GM21526 (cell line): ENCODE measurements around the gene ZNF496.

Source experiments
- ATAC-seq: cut with Tn5 transposase; IDR thresholded peaks from one replicate; pipeline ENCODE4 v1.9.1; 2021; ENCODE audit warnings: moderate library complexity; ENCODE audit not compliant: unreplicated experiment, low FRiP score

The ZNF496 gene

GRCh38 chr1:247331172-247331524, 519 bp downstream of the ZNF496 start:
- ATAC-seq: peak; percentile 64

DNA sequence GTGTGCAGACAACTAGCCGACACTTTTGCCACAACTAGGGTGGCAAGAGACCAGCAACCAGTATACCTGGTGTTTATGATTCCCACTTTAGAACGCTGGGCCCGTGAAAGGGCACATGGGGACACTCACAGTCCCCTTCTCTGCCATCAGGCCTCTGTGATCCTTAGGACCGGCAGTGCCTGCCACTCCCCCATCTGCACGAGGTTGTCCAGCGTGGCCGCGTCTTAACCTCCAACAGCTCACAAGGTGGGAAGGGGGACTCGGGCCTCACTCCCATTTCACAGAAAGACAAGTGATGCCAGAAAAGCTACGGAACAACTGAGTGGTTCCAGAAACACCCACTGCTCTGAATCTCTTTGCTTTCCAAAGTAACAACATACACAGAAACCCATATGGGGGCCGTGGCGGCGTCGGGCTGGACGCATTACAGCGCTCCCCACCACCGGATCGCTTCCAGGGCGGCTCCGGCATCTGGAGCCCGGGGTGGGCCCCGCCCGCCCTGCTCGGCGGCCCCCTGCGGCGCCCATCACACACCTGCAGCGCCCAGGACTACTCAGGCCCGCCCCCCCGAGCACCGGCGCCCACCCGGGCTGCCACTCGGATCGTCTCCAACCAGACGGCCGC, 1.0 kb downstream of the ZNF496 start:
- peak; percentile 30 for ATAC-seq

DNA sequence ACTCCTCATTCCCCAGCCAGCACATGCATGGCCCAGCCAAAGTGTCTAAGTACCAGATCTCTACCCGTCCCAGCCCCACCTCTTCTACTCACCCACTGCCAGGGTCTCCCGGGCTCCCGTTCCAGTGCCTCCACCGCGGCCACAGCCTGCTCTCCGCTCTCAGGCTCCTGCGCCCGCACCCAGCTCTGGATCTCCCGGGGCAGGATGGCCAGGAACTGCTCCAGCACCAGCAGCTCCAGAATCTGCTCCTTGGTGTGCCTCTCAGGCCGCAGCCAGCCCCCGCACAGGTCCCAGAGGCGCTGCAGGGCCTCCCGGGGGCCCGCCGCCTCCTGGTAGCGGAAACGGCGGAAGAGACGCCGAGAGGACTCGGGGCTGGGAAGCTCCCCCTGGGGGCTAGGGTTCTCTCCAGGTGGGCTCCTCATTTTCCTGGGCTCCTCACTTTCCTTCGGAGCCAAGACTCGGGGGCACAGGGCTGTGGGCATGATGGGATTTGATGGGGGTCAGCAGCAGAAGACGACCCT, 2.5 kb downstream of the ZNF496 start:
- no peak for ATAC-seq

- ATAC-seq: no peak
Measured at GRCh38 chr1:247328311-247328710, 3.4 kb downstream of the ZNF496 start.

DNA sequence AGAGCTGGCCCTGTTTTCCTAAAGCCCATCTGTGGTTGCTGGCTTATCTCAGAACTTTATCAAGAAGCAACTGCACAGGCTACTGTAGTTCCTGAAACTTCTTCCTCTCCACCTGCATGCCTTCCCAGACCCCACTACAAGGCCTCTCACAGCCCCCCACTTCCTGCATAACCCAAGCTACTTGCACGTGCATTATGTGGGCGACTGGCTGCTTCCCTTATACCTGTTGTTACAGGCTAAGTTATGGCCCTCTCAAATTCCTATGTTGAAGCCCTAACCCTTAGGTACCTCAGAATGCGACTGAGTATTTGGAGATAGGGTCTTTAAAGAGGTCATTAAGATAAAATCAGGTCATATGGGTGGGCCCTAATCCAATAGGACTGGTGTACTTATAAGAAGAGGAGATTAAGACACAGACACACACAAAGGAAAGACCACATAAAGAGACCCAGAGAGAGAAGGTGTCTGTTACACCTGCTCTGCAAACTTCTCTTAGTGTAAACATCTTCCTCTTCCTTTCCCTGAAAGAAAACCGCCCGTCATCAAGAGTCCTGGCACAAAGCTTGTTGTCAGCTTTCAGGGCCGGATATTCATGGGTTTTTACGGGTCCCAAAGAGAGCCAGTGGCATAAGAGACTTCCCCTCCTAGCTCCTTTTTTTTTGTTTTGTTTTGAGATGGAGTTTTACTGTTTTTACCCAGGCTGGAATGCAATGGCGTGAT, 5.1 kb downstream of the ZNF496 start:
- ATAC-seq: no peak

DNA sequence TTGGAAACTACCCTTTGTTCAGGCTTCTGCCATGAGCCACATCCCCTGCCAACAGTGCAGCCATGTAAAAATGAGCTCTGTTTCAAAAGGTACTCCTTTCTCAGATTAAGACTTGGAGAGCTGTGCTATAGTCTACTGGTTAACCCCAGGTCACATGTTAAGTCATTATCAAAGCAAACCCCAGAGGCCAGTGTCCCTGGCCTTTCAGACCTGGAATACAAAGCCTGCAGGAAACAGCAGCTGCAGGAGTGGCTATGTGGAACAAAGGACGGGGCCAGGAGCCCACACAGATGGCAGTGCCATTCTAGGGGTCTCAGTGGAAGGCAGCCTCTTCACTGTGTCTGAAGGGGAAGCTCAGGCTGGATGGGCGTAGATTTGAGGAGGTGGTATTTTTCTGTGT, 6.7 kb downstream of the ZNF496 start:
- no peak for ATAC-seq

GRCh38 chr1:247324204-247324787, 7.4 kb downstream of the ZNF496 start:
- ATAC-seq: no peak

- ATAC-seq: peak; percentile 50
Measured at GRCh38 chr1:247322849-247323586, 8.6 kb downstream of the ZNF496 start.

DNA sequence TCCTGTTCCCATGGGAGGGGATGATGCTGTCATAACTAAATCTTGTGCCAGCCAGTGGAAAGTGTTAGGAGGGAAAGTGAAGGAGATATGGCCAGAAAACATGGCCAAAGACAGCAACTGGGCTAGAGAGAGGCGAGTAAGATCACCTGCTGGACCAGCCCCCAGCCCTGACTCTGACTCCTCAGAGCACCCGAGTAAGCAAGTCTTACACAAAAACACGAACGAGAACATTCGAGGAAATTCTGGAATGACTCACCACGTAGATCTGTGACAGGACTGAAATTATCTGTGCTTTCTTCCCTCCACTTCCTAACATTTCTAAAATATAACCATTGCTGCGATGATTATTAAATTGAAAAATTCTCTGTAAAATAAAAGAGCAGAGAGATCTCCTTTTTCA, 9.2 kb downstream of the ZNF496 start:
- peak; percentile 45 for ATAC-seq

- ATAC-seq: no peak
Measured at GRCh38 chr1:247317702-247318101, 14.0 kb downstream of the ZNF496 start.

GRCh38 chr1:247316590-247317197, 15.0 kb downstream of the ZNF496 start:
- no peak for ATAC-seq

GRCh38 chr1:247304031-247304430, 27.6 kb downstream of the ZNF496 start:
- ATAC-seq: no peak

DNA sequence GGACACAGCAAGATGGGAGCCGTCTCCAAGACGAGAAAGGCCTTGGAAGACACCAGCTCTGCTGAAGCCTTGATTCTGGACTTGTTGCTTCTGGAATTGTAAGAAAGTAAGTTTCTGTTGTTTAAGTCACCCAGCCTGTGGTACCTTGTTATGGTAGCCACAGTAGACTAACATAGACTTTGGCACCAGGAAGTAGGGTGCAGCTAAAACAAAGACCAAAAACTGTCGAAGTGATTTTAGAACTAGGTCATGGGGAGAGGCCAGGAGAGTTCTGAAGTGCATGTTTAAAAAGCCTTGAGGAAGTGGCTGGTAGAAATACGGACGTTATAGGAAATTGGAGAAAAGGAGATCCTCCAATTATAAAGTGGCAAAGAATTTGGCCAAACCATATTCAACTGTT, 28.5 kb downstream of the ZNF496 start:
- no peak for ATAC-seq

GRCh38 chr1:247301176-247301540, 30.5 kb downstream of the ZNF496 start:
- no peak for ATAC-seq

GRCh38 chr1:247300491-247301175, 31.0 kb downstream of the ZNF496 start:
- ATAC-seq: no peak

- no peak for ATAC-seq
Measured at GRCh38 chr1:247299723-247300381, 31.8 kb downstream of the ZNF496 start.

DNA sequence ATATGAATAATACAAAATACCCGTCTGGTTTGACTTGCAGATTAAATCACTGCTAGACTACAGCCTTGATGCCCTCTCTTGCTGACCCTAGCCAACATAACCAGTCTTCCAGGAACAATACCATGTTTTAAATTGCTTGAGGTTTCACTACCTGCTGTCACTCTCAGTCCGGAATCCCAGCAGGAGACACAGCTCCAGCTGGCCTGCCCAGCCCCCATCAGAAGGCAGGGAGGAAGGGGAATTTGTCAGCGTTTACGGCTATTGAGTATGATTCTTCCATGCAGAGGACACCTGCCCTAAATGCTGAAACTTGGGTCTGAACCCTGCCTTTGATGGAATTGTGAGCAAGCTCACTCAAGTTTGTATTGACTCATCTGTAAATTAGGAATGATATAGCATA, 33.0 kb downstream of the ZNF496 start:
- no peak for ATAC-seq

GRCh38 chr1:247298124-247298481, 33.6 kb downstream of the ZNF496 start:
- ATAC-seq: no peak

DNA sequence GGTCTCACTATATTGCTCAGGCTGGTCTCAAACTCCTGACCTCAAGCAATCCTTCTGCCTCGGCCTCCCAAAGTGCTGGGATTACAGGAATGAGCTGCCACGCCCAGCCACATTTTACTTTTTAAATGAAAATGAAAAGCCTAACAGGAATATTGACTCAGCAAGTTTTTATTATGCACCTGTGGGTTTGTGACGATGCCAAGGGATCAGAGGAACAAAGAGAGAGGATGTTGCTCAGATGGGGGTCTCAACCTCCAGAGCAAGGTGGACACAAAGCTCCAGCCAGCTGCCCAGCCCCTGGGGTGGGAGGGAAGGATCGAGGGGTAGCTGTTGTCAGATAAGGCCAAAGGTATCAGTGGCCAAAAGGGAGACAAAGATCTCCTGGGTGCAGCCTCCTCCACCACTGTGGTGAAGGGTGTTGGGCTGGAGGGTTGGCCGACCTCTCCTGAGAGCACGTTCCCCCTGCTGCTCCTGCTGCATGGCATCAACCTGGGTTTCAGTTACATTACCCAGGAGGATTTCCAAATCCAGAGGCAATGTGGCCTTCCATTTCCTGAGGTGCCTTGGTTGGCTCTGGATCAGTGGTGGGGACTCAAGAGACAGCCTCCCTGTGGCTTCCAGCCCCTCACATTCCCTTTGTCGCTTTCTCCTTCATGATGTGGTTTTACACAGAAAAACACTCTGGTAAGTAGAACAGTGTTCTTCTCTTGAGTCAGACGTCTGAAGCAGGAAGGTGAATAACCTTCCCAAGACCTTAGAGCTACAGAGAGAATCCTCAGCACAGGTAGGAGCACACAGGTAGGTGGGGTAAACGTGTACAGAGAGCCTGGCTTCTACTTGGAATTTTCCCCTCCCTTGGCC, 34.2 kb downstream of the ZNF496 start:
- ATAC-seq: no peak
